Stimulated activated CD8-positive, alpha-beta memory T cell treated with anti-CD3 and anti-CD28 coated beads, Interleukin-12 subunit alpha, Interleukin-12 subunit beta, amount 100 ng/mL, for 1 hour (primary cell): ENCODE data around the gene CD207.

ENCODE experiments used
- DNase-seq: peaks from one replicate; pipeline ENCODE4 v3.0.0-alpha.2; 2020; ENCODE audit warnings: low read depth

Gene CD207

GRCh38 chr2:70793450-70793849, 42.2 kb downstream of the CD207 start:
- no peak for DNase-seq

GRCh38 chr2:70790136-70790828, 45.3 kb downstream of the CD207 start, which contains the start of gene FIGLA:
TSS of gene FIGLA (minus strand) at chr2:70790643. CDS start at chr2:70790638, 5 bp downstream.
- DNase-seq, result no peak

- peak; percentile 33 for DNase-seq
These were observed 46.1 kb downstream of the CD207 start for GRCh38 chr2:70789304-70790135.

- DNase-seq, result no peak
These were observed 50.3 kb downstream of the CD207 start for GRCh38 chr2:70785137-70785911.

GRCh38 chr2:70784320-70784719, 51.3 kb downstream of the CD207 start:
- no peak for DNase-seq
